Activated CD4-positive, alpha-beta T cell treated with anti-CD3 and anti-CD28 coated beads, Interleukin-2, amount 10 ng/mL, durations not matched to agents 24 days and 14 days (primary cell): ENCODE results near the gene GABRG2. TPM values are rescaled to one million over a fixed set of nuclear protein-coding genes. Genes with fewer than 3 reads are reported as not detected.
A peak's percentile ranks its signal among the peaks of the same experiment; 100 is the strongest.
"Not testable (repeated sequence)": the region's sequence is repeated elsewhere in the genome, so short reads cannot be mapped to it uniquely, and the experiment has no call there.

Experiments
- DNase-seq: peaks from one replicate; pipeline ENCODE4 v3.0.0; 2022
- H3K27ac Mint-ChIP-seq: one replicate; pipeline ENCODE4 v1.8.0; 2022; ENCODE audit warnings: mild to moderate bottlenecking, mixed read lengths
- H3K27me3 Mint-ChIP-seq: one replicate; pipeline ENCODE4 v1.8.0; 2022; ENCODE audit warnings: mixed read lengths
- H3K36me3 Mint-ChIP-seq: one replicate; pipeline ENCODE4 v1.8.0; 2022; ENCODE audit warnings: low read depth, mild to moderate bottlenecking, mixed read lengths
- H3K4me1 Mint-ChIP-seq: one replicate; pipeline ENCODE4 v1.8.0; 2021; ENCODE audit warnings: mixed read lengths
- H3K4me3 Mint-ChIP-seq: one replicate; pipeline ENCODE4 v1.8.0; 2022; ENCODE audit warnings: mild to moderate bottlenecking, moderate library complexity, mixed read lengths
- H3K9me3 Mint-ChIP-seq: one replicate; pipeline ENCODE4 v1.8.0; 2021; ENCODE audit warnings: mixed read lengths
- intact Hi-C: fragments of 100-400 bp; cut with micrococcal nuclease; formaldehyde crosslinking; loops from one replicate; pipeline ENCODE4 v1.15.1; 2023
- total RNA-seq: library from RNA; stranded (reverse); gene quantifications from 2 replicates; pipeline ENCODE4 v1.2.3, GENCODE V29; 2022

The GABRG2 gene
- total RNA-seq: not detected in 2 replicates

DNA sequence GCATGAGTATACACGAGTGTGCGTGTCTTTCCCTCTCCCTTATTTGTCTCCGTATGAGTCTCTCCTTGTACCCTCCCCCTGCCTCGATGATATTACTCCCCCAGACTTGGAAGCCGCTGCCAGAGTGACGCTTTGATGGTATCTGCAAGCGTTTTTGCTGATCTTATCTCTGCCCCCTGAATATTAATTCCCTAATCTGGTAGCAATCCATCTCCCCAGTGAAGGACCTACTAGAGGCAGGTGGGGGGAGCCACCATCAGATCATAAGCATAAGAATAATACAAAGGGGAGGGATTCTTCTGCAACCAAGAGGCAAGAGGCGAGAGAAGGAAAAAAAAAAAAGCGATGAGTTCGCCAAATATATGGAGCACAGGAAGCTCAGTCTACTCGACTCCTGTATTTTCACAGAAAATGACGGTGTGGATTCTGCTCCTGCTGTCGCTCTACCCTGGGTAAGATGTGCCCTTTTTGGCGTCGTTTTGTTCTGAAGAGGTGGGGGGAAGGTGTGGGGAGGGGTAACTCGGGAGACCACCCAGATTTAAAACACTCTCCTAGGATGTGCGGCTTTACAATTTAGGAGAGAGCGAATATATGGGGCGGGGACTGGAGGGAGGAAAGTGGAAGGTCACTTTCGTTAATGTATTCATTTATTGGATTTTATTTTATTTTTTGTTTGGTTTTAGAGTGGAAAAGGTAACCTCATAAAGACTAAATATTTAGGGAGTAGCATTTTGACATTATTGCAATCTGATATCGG is at the start of gene GABRG2:
Gene GABRG2, plus strand, starts transcription at position 119 of the 757 bp plus-strand sequence. Its CDS starts 227 bp downstream, at position 346.
- H3K36me3 Mint-ChIP-seq: no peaks in the 10 kb centered on the region
- H3K4me3 Mint-ChIP-seq: no peak within 1 kb of the TSS
- H3K27me3 Mint-ChIP-seq: no peaks in the 10 kb centered on the region
- H3K9me3 Mint-ChIP-seq: no peaks in the 10 kb centered on the region
- no peak within 1 kb of the TSS for H3K27ac Mint-ChIP-seq
- no peak for DNase-seq
- intact Hi-C loops: no loop called here
- H3K4me1 Mint-ChIP-seq: no peaks in the 10 kb centered on the region

- H3K4me1 Mint-ChIP-seq: no peaks in the 10 kb centered on the region
- H3K9me3 Mint-ChIP-seq: no peaks in the 10 kb centered on the region
- H3K4me3 Mint-ChIP-seq: no peak overlapping the region
- H3K27me3 Mint-ChIP-seq: no peaks in the 10 kb centered on the region
- intact Hi-C loops: no loop called here
- H3K36me3 Mint-ChIP-seq: no peaks in the 10 kb centered on the region
- no peak overlapping the region for H3K27ac Mint-ChIP-seq
- no peak for DNase-seq
Observed at GRCh38 chr5:162025312-162025711, 42.3 kb upstream of the GABRG2 start.

- intact Hi-C loops: no loop called here
- Mint-ChIP-seq H3K27me3 (no peaks in the 10 kb centered on the region), H3K4me1 (no peaks in the 10 kb centered on the region), H3K9me3 (no peaks in the 10 kb centered on the region), H3K4me3 (no peak overlapping the region), H3K36me3 (no peaks in the 10 kb centered on the region), H3K27ac (no peak overlapping the region)
- no peak for DNase-seq
Observed at GRCh38 chr5:162026803-162027202, 40.8 kb upstream of the GABRG2 start.

GRCh38 chr5:162037431-162037830 is 30.1 kb upstream of the GABRG2 start:
- Mint-ChIP-seq H3K9me3 (peaks cover 7% of the 10 kb centered on the region), H3K27ac (no peak overlapping the region), H3K27me3 (no peaks in the 10 kb centered on the region), H3K4me3 (no peak overlapping the region), H3K36me3 (no peaks in the 10 kb centered on the region), H3K4me1 (no peaks in the 10 kb centered on the region)
- intact Hi-C loops: no loop called here
- DNase-seq: no peak

DNA sequence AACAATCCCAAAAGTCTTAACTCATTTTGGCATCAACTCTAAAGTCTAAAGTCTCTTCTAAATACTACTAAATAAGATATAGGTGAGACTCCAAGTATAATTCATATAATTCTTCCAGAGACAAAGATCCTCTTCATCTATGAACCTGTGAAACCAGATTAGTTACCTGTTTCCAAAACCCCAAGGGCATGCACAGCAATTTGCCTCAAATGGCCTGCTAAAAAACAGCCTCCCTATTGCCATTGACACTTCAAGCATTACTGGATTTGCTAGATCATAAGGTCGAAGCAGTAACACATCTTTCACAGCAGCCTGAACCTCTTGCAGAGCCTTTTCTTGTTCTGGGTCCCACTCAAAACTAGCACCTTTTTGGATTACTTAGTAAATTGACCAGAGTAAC is 20.3 kb upstream of the GABRG2 start:
- H3K27ac Mint-ChIP-seq: no peak overlapping the region
- intact Hi-C loops: no loop called here
- no peaks in the 10 kb centered on the region for H3K9me3 Mint-ChIP-seq
- no peaks in the 10 kb centered on the region for H3K36me3 Mint-ChIP-seq
- no peaks in the 10 kb centered on the region for H3K27me3 Mint-ChIP-seq
- H3K4me1 Mint-ChIP-seq: no peaks in the 10 kb centered on the region
- H3K4me3 Mint-ChIP-seq: no peak overlapping the region
- DNase-seq: no peak

DNA sequence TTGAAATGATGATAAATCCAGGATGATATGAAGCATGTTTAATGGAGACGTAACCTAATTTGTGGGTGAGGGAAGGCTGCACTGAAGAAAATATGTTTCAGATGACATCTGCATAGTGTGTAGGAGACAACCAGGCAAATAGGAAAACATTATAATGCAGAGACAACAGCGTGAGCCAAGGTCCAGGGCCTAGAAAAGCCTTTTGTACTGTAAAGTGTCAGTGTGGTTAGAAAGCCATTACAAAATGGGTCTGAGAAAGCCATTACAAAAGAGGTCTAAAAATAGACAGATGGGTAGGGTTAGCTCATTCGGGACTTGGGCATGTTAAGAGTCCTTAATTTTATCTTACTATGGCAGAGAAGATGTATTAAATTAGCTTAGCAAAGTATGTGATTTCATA is 14.9 kb upstream of the GABRG2 start:
- Mint-ChIP-seq H3K9me3 (peaks cover 3% of the 10 kb centered on the region), H3K4me3 (no peak overlapping the region), H3K27me3 (no peaks in the 10 kb centered on the region), H3K4me1 (no peaks in the 10 kb centered on the region), H3K36me3 (no peaks in the 10 kb centered on the region), H3K27ac (no peak overlapping the region)
- intact Hi-C loops: no loop called here
- no peak for DNase-seq

DNA sequence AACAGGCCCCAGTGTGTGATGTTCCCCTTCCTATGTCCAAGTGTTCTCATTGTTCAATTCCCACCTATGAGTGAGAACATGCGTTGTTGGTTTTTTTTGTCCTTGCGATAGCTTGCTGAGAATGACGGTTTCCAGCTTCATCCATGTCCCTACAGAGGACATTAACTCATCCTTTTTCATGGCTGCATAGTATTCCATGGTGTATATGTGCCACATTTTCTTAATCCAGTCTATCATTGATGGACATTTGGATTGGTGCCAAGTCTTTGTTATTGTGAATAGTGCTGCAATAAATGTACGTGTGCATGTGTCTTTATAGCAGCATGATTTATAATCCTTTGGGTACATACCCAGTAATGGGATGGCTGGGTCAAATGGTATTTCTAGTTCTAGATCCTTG is 12.5 kb upstream of the GABRG2 start:
- H3K4me1 Mint-ChIP-seq, DNase-seq, H3K27ac Mint-ChIP-seq, H3K27me3 Mint-ChIP-seq, H3K4me3 Mint-ChIP-seq, H3K36me3 Mint-ChIP-seq, intact Hi-C loops, H3K9me3 Mint-ChIP-seq: not testable (repeated sequence)

GRCh38 chr5:162067162-162067561 is 411 bp upstream of the GABRG2 start:
- Mint-ChIP-seq H3K4me3 (no peak overlapping the region), H3K27me3 (no peaks in the 10 kb centered on the region), H3K36me3 (no peaks in the 10 kb centered on the region), H3K27ac (no peak overlapping the region), H3K9me3 (no peaks in the 10 kb centered on the region), H3K4me1 (no peaks in the 10 kb centered on the region)
- DNase-seq: no peak
- intact Hi-C loops: no loop called here

- Mint-ChIP-seq H3K36me3 (no peaks in the 10 kb centered on the region), H3K4me3 (no peak overlapping the region), H3K27ac (no peak overlapping the region), H3K4me1 (no peaks in the 10 kb centered on the region), H3K27me3 (no peaks in the 10 kb centered on the region), H3K9me3 (no peaks in the 10 kb centered on the region)
- intact Hi-C loops: no loop called here
- DNase-seq: peak; percentile 58
Observed at GRCh38 chr5:162068412-162068811, 839 bp downstream of the GABRG2 start.

DNA sequence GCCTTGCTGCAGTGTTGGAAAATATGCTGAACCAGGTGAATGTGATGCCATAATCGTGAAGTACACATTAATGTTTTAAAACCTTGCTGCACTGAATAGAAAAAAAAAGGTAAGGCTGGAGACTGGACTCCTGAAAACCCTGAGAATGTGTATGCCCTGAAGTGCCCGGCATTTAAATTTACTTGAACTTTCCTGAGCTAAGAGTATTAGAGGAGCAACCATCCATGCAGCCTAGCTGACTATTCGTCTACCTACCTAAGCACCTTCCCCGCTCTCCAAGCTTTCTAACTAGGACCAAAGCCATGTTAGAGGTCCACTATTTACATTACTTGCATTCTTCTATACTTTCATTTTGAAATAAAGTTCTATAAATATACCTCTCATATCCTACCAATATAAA is 1.4 kb downstream of the GABRG2 start:
- Mint-ChIP-seq H3K9me3 (no peaks in the 10 kb centered on the region), H3K4me1 (no peaks in the 10 kb centered on the region), H3K36me3 (no peaks in the 10 kb centered on the region), H3K4me3 (no peak overlapping the region), H3K27me3 (no peaks in the 10 kb centered on the region), H3K27ac (no peak overlapping the region)
- DNase-seq: no peak
- intact Hi-C loops: no loop called here

- H3K4me3 Mint-ChIP-seq: no peak overlapping the region
- H3K27me3 Mint-ChIP-seq: no peaks in the 10 kb centered on the region
- DNase-seq: no peak
- no peaks in the 10 kb centered on the region for H3K36me3 Mint-ChIP-seq
- no peak overlapping the region for H3K27ac Mint-ChIP-seq
- H3K9me3 Mint-ChIP-seq: no peaks in the 10 kb centered on the region
- H3K4me1 Mint-ChIP-seq: no peaks in the 10 kb centered on the region
- intact Hi-C loops: no loop called here
Observed at GRCh38 chr5:162078805-162079204, 11.2 kb downstream of the GABRG2 start.

DNA sequence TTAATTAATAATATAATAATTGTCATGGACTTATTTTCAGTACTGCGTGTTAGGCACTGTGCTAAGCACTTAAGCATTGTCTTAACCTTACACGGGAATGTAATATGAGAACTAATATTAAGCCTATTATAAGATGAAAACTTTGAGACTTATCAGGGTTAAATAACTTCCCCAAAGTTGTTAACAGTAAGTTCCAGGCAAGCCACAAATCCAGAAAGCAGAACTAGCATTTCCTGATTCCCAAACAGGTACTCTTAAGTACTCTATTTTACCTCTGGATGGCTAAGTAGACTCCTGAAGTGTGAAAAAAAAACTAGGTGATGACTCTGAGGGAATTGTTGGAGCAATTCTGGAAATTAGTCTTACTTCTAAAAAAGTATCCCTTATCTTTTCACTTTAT is 23.8 kb downstream of the GABRG2 start:
- no peak overlapping the region for H3K4me3 Mint-ChIP-seq
- no peaks in the 10 kb centered on the region for H3K36me3 Mint-ChIP-seq
- H3K27ac Mint-ChIP-seq: no peak overlapping the region
- H3K9me3 Mint-ChIP-seq: no peaks in the 10 kb centered on the region
- no peaks in the 10 kb centered on the region for H3K4me1 Mint-ChIP-seq
- no peak for DNase-seq
- no peaks in the 10 kb centered on the region for H3K27me3 Mint-ChIP-seq
- intact Hi-C loops: no loop called here

DNA sequence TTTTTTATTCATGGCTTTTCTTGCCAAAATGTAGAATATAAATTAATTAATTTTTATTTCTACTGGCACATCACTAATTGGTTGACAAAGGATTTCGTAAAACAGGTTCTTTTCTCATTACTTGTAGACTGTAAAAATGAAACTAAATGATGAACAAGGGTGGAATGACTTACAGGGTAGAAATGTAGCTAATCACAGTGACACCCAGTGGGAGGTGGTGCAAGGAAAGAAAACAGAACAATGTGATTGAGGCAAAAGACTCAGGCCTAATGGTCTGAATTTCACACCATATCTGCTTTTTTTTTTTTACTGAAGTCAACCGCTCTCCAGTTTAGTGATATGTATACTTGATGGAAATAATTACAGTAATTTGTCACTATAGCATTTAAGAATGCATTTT is 28.9 kb downstream of the GABRG2 start:
- Mint-ChIP-seq H3K4me1 (no peaks in the 10 kb centered on the region), H3K36me3 (no peaks in the 10 kb centered on the region), H3K27ac (no peak overlapping the region), H3K27me3 (no peaks in the 10 kb centered on the region), H3K9me3 (no peaks in the 10 kb centered on the region), H3K4me3 (no peak overlapping the region)
- DNase-seq: no peak
- intact Hi-C loops: no loop called here

DNA sequence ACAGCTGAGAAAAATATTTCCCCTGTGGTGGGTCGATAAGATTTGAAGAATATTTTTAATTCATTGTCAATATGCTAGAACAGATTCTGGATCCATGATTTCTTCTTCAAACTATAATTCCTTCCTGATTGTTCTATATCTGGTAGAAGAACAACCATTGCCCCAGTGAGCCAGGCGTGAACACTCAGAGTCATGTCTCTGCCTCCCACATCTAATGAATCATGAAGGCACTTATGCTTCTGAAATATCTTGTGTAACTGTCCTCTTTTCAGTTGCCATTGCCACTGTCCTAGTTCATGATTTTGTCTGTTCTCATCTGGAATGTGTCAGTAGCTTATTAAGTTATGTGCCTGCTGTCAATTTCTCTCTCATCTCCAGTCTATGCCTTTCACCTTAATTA is 40.0 kb downstream of the GABRG2 start:
- H3K4me1 Mint-ChIP-seq: no peaks in the 10 kb centered on the region
- no peaks in the 10 kb centered on the region for H3K36me3 Mint-ChIP-seq
- no peak overlapping the region for H3K4me3 Mint-ChIP-seq
- no peak overlapping the region for H3K27ac Mint-ChIP-seq
- H3K27me3 Mint-ChIP-seq: no peaks in the 10 kb centered on the region
- no peaks in the 10 kb centered on the region for H3K9me3 Mint-ChIP-seq
- DNase-seq: no peak
- intact Hi-C loops: no loop called here

GRCh38 chr5:162119801-162120200 is 52.2 kb downstream of the GABRG2 start:
- Mint-ChIP-seq H3K4me1 (no peaks in the 10 kb centered on the region), H3K36me3 (no peaks in the 10 kb centered on the region), H3K27ac (no peak overlapping the region), H3K4me3 (no peak overlapping the region), H3K9me3 (no peaks in the 10 kb centered on the region), H3K27me3 (no peaks in the 10 kb centered on the region)
- DNase-seq: no peak
- intact Hi-C loops: no loop called here
